K562 treated with DMSO at 1 percent for 24 hours (cell line): Measurements from ENCODE around the gene TMEM151B. TPM values are rescaled to one million over a fixed set of nuclear protein-coding genes. Genes with fewer than 3 reads are reported as not detected.

Experiments used
- total RNA-seq: library from RNA; unstranded; fragments of 300-600 nt; gene quantifications from 2 replicates; pipeline ENCODE4 v1.2.3, GENCODE V29; 2022; ENCODE audit warnings: low read depth; ENCODE audit not compliant: insufficient read depth

TMEM151B gene
- total RNA-seq = not detected in 2 replicates

DNA sequence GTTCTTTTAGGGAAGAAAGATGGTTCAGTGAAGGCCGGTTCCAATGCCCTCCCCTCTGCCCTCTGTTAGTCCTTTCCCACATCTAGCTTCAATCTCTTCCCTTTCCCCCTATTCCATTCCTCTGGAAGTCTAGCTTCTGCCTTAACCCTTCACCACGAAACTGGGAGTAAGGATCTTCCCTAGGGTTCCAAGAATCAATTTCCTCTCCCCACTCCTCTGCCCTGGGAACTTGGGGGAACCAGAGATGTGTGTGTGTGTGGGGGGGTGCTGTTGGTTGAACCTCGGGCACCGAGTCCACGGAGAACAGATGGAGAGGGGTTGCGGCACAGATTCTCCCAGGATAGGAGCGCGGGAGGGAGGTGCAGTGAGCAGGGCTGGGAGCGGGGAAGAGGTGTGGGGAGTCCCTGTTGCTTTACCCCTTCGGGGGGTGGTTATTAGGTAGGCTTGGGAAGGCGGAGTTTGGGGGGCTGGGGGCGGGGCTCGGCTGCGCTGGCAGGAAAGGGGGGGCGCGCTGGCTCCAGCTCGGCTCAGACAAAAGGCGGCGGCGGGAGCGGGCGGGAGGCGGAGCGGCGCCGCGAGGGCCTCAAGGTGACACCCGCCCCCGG lies at the start of gene TMEM151B:
Gene TMEM151B (plus strand): TSS at position 530 of the 605 bp plus-strand sequence. CDS start 293 bp downstream, outside the sequence.

GRCh38 chr6:44223319-44224028 lies 46.8 kb upstream of the TMEM151B start, which contains the start of gene SLC29A1:
TSS of gene SLC29A1 (plus strand) at chr6:44223595. CDS start at chr6:44227314, 3,719 bp downstream.

GRCh38 chr6:44246663-44247337 lies 23.4 kb upstream of the TMEM151B start, which contains the start of gene HSP90AB1:
TSS of gene HSP90AB1 (plus strand) at chr6:44247101. CDS start at chr6:44248630, 1,529 bp downstream.

GRCh38 chr6:44257025-44257752 lies 13.1 kb upstream of the TMEM151B start, which contains the start of gene SLC35B2:
TSS of gene SLC35B2 (minus strand) at chr6:44257528. CDS start at chr6:44257410, 118 bp downstream.

DNA sequence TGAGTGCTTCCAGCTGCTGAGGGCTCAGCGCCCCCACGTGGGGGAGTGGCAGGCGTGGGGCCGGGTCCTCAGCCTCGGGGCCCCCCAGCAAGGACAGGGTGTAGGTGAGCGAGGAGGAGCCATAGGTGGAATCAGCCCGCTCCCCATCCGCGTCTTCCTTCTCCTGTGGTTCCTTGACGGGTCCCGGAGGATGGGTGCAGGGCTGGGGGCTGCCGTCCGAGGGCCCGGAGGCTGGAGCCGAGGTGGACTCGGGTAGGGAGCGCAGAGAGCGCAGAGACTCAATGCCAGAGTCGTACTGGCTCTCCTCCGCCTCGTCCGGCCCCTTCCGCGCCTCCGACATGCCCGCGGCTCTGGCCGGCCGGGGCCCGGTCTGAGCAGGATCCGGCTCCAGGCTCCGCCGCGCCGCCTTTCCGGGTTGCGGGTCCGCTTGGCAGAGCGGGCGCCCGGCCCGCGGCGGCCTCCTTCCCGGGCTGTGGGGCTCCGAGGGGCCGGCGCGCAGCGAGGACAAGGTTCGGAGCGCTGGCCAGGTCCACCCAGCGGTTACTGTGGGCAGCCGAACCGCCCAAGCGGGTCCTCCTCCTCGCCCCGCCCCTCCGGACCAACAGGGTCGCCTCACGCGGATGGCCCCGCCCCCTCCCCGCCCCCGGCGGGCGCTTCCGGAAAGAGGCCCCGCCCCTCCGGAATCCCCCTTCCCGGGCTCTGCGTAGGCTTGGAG lies 5.1 kb upstream of the TMEM151B start, which contains the start of gene NFKBIE:
Gene NFKBIE (minus strand): TSS at position 545 of the 715 bp plus-strand sequence. CDS start 205 bp downstream, at position 340.

GRCh38 chr6:44312901-44313788 lies 42.9 kb downstream of the TMEM151B start, which contains the start of gene AARS2:
TSS of gene AARS2 (minus strand) at chr6:44313347. CDS start at chr6:44313323, 24 bp downstream.

DNA sequence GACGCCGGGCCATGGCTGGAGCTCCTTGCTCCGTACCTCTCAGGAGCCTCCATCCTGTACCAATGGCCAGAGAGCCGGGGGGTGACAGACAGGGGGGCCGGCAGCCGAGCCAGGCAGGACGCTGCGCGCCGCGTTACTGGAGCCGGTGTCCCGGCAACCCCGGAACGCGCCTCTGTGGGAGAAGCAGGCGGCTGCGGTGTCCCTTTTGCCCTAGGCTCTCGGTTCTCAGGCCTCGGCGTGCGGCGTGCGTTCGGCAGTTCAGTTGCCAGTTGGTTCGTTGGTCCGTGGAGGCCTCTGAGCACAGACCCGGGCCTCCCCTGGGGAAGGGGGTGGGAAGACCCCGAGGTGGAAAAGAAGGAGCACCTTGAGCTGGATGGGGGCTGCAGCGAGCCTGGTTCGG lies 72.2 kb downstream of the TMEM151B start, which contains the start of gene SPATS1:
Gene SPATS1 (plus strand): TSS at position 162 of the 400 bp plus-strand sequence. CDS start 446 bp downstream, outside the sequence.

Other genes with a start within 250 kb of the TMEM151B start
- gene MRPL14, start 143.0 kb upstream of the TMEM151B start, total RNA-seq = 141 and 161 TPM in 2 replicates
- 62.8 and 66.6 TPM in 2 replicates for gene TMEM63B, start 142.9 kb upstream of the TMEM151B start, total RNA-seq
- not detected in 2 replicates for gene CAPN11, start 111.6 kb upstream of the TMEM151B start, total RNA-seq
- gene MYMX, start 53.5 kb upstream of the TMEM151B start, total RNA-seq = not detected in 2 replicates
- gene SLC29A1, start 46.9 kb upstream of the TMEM151B start, total RNA-seq = 193 and 196 TPM in 2 replicates
- gene HSP90AB1, start 23.3 kb upstream of the TMEM151B start, total RNA-seq = 1,001 and 1,023 TPM in 2 replicates
- 96.5 and 104 TPM in 2 replicates for gene SLC35B2, start 12.9 kb upstream of the TMEM151B start, total RNA-seq
- 52.3 and 56.0 TPM in 2 replicates for gene NFKBIE, start 4.9 kb upstream of the TMEM151B start, total RNA-seq
- 26.6 and 27.1 TPM in 2 replicates for gene AARS2, start 42.9 kb downstream of the TMEM151B start, total RNA-seq
- not detected in 2 replicates for gene SPATS1, start 72.2 kb downstream of the TMEM151B start, total RNA-seq
- 20.0 and 22.1 TPM in 2 replicates for gene CDC5L, start 117.3 kb downstream of the TMEM151B start, total RNA-seq